ENCODE results near the gene MROH8. TPM values are rescaled to one million over a fixed set of nuclear protein-coding genes. Genes with fewer than 3 reads are reported as not detected.

The MROH8 gene
- total RNA-seq, 4 donors from 2014 or later, result 0.83 to 4.7 (median 3.1) TPM

GRCh38 chr20:37218441-37218840, 39.1 kb upstream of the MROH8 start:
- Histone ChIP-seq H3K27ac (no peak overlapping the region), H3K4me1 (peaks cover 4% of the 10 kb centered on the region), H3K4me3 (no peak overlapping the region), H3K27me3 (no peaks in the 10 kb centered on the region), H3K9me3 (no peaks in the 10 kb centered on the region), H3K36me3 (peaks cover 52% of the 10 kb centered on the region)
- TF ChIP-seq POLR2A (IDR thresholded peaks at IDR 0.05) (no peak), POLR2AphosphoS5 (IDR thresholded peaks at IDR 0.05) (no peak), CTCF (IDR thresholded peaks at IDR 0.05) (no peak), EP300 (IDR thresholded peaks at IDR 0.05) (no peak)
- DNase-seq (ENCODE audit: low spot score in 2 of 2), result no peak
- 99% methylated on average over 4 of the region's 4 CpGs for WGBS

GRCh38 chr20:37209661-37210314, 30.4 kb upstream of the MROH8 start:
- WGBS, result 81% methylated on average over 6 of the region's 6 CpGs

GRCh38 chr20:37209193-37209592, 29.8 kb upstream of the MROH8 start:
- DNase-seq (ENCODE audit: low spot score in 2 of 2), result no peak
- Histone ChIP-seq H3K36me3 (peaks cover 95% of the 10 kb centered on the region), H3K9me3 (no peaks in the 10 kb centered on the region), H3K4me3 (no peak overlapping the region), H3K27ac (no peak overlapping the region), H3K4me1 (no peaks in the 10 kb centered on the region), H3K27me3 (no peaks in the 10 kb centered on the region)
- WGBS, result 97% methylated on average over 3 of the region's 3 CpGs
- no peak for TF ChIP-seq EP300 (IDR thresholded peaks at IDR 0.05)
- TF ChIP-seq POLR2A (IDR thresholded peaks at IDR 0.05), result no peak
- TF ChIP-seq CTCF (IDR thresholded peaks at IDR 0.05), result no peak
- no peak for TF ChIP-seq POLR2AphosphoS5 (IDR thresholded peaks at IDR 0.05)

More at GRCh38 chr20:37209661-37210314, 30.4 kb upstream of the MROH8 start:
- Histone ChIP-seq H3K27ac (no peak overlapping the region), H3K4me3 (no peak overlapping the region), H3K4me1 (no peaks in the 10 kb centered on the region), H3K36me3 (peaks cover 95% of the 10 kb centered on the region), H3K27me3 (no peaks in the 10 kb centered on the region), H3K9me3 (no peaks in the 10 kb centered on the region)
- TF ChIP-seq POLR2A (IDR thresholded peaks at IDR 0.05), result no peak
- TF ChIP-seq POLR2AphosphoS5 (IDR thresholded peaks at IDR 0.05), result no peak
- TF ChIP-seq CTCF (IDR thresholded peaks at IDR 0.05), result no peak
- TF ChIP-seq EP300 (IDR thresholded peaks at IDR 0.05), result no peak
- no peak for DNase-seq (ENCODE audit: low spot score in 2 of 2)

- 88% methylated on average over 9 of the region's 11 CpGs for WGBS
- Histone ChIP-seq H3K9me3 (no peaks in the 10 kb centered on the region), H3K36me3 (peaks cover 82% of the 10 kb centered on the region)
Measured at GRCh38 chr20:37207171-37207570, 27.8 kb upstream of the MROH8 start.

More at GRCh38 chr20:37207171-37207570, 27.8 kb upstream of the MROH8 start:
- DNase-seq (ENCODE audit: low spot score in 2 of 2), result no peak
- TF ChIP-seq POLR2A (IDR thresholded peaks at IDR 0.05) (no peak), CTCF (IDR thresholded peaks at IDR 0.05) (no peak), POLR2AphosphoS5 (IDR thresholded peaks at IDR 0.05) (no peak), EP300 (IDR thresholded peaks at IDR 0.05) (no peak)
- Histone ChIP-seq H3K27ac (no peak overlapping the region), H3K4me3 (no peak overlapping the region), H3K27me3 (no peaks in the 10 kb centered on the region), H3K4me1 (peaks cover 4% of the 10 kb centered on the region)
